GM12874 (cell line): ENCODE measurements around the gene STAC2.

Experiments
- TF ChIP-seq, protein P1 (sequence below): IDR thresholded peaks from 2 replicates; pipeline ENCODE4 v1.5.1; 2011; ENCODE audit warnings: low read depth, mild to moderate bottlenecking, control low read depth, low read length, moderate library complexity; ENCODE audit not compliant: insufficient read depth

STAC2 gene

GRCh38 chr17:39237586-39237985 lies 11.8 kb upstream of the STAC2 start:
- TF ChIP-seq, protein P1, sequence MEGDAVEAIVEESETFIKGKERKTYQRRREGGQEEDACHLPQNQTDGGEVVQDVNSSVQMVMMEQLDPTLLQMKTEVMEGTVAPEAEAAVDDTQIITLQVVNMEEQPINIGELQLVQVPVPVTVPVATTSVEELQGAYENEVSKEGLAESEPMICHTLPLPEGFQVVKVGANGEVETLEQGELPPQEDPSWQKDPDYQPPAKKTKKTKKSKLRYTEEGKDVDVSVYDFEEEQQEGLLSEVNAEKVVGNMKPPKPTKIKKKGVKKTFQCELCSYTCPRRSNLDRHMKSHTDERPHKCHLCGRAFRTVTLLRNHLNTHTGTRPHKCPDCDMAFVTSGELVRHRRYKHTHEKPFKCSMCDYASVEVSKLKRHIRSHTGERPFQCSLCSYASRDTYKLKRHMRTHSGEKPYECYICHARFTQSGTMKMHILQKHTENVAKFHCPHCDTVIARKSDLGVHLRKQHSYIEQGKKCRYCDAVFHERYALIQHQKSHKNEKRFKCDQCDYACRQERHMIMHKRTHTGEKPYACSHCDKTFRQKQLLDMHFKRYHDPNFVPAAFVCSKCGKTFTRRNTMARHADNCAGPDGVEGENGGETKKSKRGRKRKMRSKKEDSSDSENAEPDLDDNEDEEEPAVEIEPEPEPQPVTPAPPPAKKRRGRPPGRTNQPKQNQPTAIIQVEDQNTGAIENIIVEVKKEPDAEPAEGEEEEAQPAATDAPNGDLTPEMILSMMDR, result no peak

- TF ChIP-seq, protein P1, result no peak
Measured at GRCh38 chr17:39236981-39237441, 11.3 kb upstream of the STAC2 start.

DNA sequence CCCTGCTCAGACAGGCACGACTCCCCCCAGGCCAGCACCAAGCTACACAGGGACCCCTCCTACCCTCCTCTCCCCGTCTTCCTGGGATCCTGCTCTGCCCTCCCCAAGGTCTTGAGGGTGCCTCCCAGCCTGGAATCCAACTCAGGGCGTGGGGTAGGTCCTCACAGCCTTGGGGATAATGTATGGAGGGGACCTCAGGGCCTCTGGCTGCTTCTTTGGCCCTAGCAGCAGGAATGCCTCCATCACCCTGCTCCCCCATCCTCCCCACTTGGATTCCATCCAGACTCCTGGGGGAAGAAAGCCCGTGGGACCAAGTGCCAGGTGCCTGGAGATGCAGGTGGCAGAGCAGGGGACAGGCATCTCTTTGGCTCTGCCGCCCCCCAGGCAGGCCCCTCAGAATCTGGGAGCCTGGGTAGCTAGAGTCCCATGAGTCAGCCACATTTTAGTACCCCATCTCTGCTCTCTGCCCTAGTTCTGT lies 10.7 kb upstream of the STAC2 start:
- TF ChIP-seq, protein P1, result no peak

DNA sequence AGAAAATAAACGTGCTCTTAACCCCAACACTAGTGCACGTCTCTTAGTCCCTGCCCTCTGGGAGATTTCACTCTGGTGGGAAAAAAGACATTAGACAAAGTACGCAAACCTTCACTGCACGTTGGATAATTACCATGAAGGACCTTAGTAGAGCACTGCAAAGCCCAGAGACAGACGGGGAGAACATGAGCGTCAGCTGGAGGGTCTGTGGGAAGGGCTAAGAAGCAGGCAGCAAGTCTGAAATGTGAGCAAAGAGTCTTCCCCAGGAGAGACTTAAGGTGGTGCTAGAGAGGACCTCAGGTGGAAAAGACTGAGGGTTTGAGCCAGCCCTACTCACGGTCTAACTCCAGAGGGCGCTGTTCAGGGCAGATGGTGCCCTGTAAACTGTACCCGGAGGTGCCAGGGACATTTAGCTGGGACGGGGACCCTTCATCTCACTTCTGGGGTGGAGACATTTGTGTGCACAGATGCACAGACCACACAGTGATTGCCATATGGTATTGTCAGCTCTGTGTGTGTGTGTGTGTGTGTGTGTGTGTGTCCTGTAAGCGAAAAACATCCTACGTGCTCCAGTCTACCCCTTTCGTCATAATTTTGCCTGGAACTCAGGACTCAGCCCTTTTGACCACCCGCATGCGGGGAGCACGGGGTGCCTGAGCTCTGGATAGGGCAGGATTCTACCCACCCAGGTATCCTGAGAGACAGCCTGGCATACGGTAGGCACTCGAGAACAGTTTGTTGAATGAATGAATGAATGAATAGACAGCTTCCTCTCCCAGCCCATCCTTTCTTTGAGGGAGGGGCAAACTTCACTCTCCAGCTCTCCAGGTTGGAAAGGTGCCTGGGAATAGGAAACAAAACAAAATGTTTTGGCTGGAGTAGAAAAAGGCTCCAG lies 10.1 kb upstream of the STAC2 start:
- TF ChIP-seq, protein P1, result peak; percentile 92

- TF ChIP-seq, protein P1, result peak; percentile 91
Measured at GRCh38 chr17:39231591-39232551, 6.1 kb upstream of the STAC2 start.

GRCh38 chr17:39231091-39231561 lies 5.4 kb upstream of the STAC2 start:
- TF ChIP-seq, protein P1, result no peak

GRCh38 chr17:39230361-39230760 lies 4.6 kb upstream of the STAC2 start:
- TF ChIP-seq, protein P1, result no peak
